Activated naive CD8-positive, alpha-beta T cell (primary cell): Measurements from ENCODE around the gene PRPF40B.

Experiments used
- H3K27ac Mint-ChIP-seq: one replicate; pipeline ENCODE4 v1.8.0; 2021; ENCODE audit warnings: mixed read lengths
- H3K27me3 Mint-ChIP-seq: one replicate; pipeline ENCODE4 v1.8.0; 2021; ENCODE audit warnings: mixed read lengths
- H3K36me3 Mint-ChIP-seq: one replicate; pipeline ENCODE4 v1.8.0; 2021; ENCODE audit warnings: mixed read lengths
- H3K4me1 Mint-ChIP-seq: one replicate; pipeline ENCODE4 v1.8.0; 2021; ENCODE audit warnings: low read depth, mixed read lengths
- H3K4me3 Mint-ChIP-seq: one replicate; pipeline ENCODE4 v1.8.0; 2021; ENCODE audit warnings: mild to moderate bottlenecking, mixed read lengths
- H3K9me3 Mint-ChIP-seq: one replicate; pipeline ENCODE4 v1.8.0; 2021; ENCODE audit warnings: low read depth, mixed read lengths

PRPF40B gene

DNA sequence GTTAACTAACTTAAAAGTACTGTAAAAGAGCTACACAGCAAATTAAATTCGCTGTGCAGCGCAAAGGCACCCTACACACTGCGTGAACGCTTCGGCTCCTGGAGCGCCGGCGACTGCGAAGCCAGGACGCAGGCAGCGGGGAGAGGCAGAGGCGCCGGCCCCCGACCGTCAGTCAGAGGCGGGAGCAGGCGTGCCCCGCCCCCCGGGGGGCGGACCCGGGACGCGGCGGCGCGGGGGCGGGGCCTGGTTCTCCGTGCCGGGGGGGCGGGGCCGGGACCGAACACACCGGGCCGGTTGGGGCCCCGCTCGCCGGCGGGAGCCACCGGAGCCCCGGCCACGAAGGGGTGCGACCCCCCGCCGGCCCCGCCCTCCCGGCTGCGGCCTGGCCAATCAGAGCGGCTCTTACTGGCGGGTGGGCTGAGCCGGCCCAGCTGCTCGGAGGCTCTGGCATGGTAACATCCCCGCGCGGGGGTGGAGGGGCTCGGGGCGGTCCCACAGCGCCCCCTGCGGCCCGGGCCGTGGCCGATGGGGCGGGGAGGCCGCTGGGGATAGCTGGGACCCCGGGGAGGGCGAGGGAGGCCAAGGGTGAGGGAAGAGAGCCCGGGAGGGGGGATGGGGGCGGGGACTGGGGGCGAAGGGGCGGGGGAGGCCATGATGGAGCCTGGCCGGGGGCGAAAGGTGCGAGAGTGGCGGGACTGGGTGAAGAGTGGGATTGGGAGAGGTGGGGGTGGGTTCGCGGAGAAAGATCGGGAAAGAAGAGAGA, at the start of gene PRPF40B:
Gene PRPF40B, plus strand, starts transcription at position 420 of the 763 bp plus-strand sequence. Its CDS starts 30 bp downstream, at position 450.
- Mint-ChIP-seq H3K27me3 (no peaks in the 10 kb centered on the region), H3K27ac (peak within 1 kb of the TSS; percentile 93), H3K9me3 (no peaks in the 10 kb centered on the region), H3K4me1 (peaks cover 21% of the 10 kb centered on the region), H3K36me3 (no peaks in the 10 kb centered on the region), H3K4me3 (peak within 1 kb of the TSS; percentile 89)

DNA sequence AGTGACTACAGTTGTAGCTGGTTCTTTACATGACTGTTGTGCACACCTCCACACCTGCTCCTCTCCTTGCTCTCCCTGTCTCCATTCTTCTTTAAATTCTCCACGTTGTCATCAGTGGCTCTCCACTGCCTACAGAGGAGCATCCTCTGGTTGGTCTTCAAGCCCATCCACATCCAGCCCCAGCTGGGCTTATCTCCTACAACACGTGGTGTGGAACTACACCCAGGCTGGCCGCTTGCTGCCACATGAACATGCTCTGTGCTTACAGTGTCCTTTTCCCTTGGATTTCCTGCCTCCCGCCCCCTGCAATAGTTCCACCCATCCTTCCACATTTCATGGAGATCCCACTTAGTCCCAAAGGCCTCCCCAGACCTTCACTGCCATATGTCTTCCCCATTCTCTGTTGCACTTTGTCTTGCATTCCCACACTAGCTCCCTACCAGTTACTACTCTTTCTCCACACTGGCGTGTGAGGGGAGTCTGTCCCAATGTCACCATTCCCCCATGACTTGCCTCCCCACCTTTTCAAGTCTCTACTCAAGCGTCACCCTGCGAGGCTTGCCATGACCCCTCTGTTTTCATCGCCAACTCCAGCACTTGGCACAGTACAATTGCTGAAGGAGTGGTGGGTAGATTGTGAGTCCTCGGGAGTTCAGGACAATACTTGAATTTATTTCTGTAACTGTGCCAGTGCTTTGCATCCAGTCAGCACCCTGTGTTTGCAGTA, 45.6 kb upstream of the PRPF40B start:
- Mint-ChIP-seq H3K36me3 (peaks cover 3% of the 10 kb centered on the region), H3K4me3 (no peak overlapping the region), H3K9me3 (no peaks in the 10 kb centered on the region), H3K27ac (no peak overlapping the region), H3K4me1 (peaks cover 7% of the 10 kb centered on the region), H3K27me3 (no peaks in the 10 kb centered on the region)

GRCh38 chr12:49578471-49579112, 44.8 kb upstream of the PRPF40B start:
- no peak overlapping the region for H3K27ac Mint-ChIP-seq
- H3K4me1 Mint-ChIP-seq = peaks cover 7% of the 10 kb centered on the region
- H3K9me3 Mint-ChIP-seq = no peaks in the 10 kb centered on the region
- H3K4me3 Mint-ChIP-seq = no peak overlapping the region
- H3K36me3 Mint-ChIP-seq = peaks cover 3% of the 10 kb centered on the region
- H3K27me3 Mint-ChIP-seq = no peaks in the 10 kb centered on the region

DNA sequence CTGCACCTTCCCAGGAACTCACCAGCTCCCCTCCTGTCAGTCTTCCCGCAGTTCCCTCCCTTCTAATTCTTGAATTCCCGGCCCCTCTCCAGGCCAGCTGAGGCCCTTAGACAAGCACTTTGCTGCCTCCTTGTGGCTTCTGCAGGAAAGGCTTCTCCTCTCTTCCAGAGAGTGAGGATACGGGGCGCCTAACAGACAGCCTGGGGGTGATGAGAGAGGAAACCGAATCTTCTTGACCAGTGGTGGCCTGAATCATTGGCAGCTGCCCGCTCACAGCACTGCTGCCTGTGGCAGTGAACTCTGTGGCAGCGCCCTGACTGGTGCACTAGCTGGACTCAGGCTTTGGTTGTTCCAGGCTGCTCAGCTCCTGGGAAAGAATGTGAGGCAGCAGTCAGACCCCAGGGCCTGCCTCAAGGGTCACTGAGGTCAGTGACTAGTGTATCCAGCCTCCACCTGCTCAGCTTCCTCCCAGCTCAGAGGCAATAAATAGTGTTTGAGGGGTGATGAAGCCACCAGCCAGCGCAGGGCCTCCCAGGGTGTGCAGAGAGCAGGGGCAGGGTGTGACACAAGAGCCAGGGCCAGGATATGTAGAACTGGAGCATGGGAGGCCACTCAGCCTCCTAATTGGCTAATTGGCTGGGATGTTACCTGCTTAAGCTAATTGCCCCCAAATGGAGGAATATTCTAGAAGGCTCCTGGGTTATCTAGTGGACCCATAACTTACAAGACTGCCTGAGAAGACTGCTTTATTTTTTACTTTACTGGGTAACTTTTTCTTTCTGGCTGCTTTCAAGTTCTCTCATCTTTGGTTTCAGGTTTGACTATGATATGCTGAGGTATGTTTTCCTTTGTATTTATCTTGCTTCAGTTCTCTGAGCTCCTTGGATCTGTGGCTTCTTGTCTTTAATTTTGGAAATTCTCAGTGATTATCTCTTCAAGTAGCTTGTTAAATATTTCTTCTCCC, 42.5 kb upstream of the PRPF40B start:
- no peaks in the 10 kb centered on the region for H3K9me3 Mint-ChIP-seq
- H3K36me3 Mint-ChIP-seq = peaks cover 3% of the 10 kb centered on the region
- no peak overlapping the region for H3K4me3 Mint-ChIP-seq
- H3K27ac Mint-ChIP-seq = no peak overlapping the region
- peaks cover 7% of the 10 kb centered on the region for H3K4me1 Mint-ChIP-seq
- no peaks in the 10 kb centered on the region for H3K27me3 Mint-ChIP-seq

DNA sequence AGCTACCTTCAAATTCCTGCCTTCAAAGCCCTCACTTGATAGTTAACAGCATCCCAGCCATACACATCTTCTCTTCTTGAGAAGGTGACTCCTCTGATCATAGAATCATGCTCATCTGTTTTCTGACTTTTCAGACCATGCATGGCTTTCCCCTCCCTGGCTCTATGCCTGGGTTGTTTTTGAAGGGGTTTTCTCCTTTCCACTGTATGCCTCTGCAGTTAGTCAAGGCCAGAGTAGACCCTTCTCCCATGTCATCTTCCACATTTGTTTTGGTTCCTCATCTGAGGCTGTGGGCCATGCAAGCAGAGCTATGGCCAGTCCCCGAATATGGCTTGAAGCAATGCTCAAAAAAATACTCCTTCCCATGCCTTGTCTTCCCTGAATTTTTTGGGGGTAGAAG, 41.2 kb upstream of the PRPF40B start:
- H3K4me3 Mint-ChIP-seq = no peak overlapping the region
- H3K36me3 Mint-ChIP-seq = peaks cover 3% of the 10 kb centered on the region

DNA sequence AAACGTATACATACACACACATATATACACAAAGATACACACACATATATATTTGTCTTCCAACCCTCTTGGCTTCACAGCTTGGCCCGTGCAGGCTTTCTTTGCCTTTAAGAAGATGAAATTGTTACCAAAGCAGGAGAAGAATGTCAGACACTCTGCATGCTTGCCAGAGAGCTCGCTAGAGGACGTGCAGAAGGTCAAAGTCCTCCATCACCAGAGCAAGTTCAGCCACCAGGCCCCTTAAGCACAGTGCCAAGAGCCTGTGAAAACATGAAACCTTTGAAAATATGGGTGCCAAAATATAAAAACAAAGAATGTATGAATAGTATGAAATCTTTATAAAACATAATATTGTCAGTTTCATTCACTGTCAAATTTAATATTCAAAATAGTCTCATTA, 40.5 kb upstream of the PRPF40B start:
- H3K9me3 Mint-ChIP-seq = no peaks in the 10 kb centered on the region
- peaks cover 7% of the 10 kb centered on the region for H3K4me1 Mint-ChIP-seq
- no peak overlapping the region for H3K27ac Mint-ChIP-seq
- H3K27me3 Mint-ChIP-seq = no peaks in the 10 kb centered on the region
- H3K36me3 Mint-ChIP-seq = peaks cover 4% of the 10 kb centered on the region
- H3K4me3 Mint-ChIP-seq = no peak overlapping the region

More for the DNA sequence above, 41.2 kb upstream of the PRPF40B start:
- Mint-ChIP-seq H3K27ac (no peak overlapping the region), H3K4me1 (peaks cover 7% of the 10 kb centered on the region), H3K27me3 (no peaks in the 10 kb centered on the region), H3K9me3 (no peaks in the 10 kb centered on the region)

GRCh38 chr12:49583366-49584094, 39.8 kb upstream of the PRPF40B start:
- Mint-ChIP-seq H3K27me3 (no peaks in the 10 kb centered on the region), H3K9me3 (no peaks in the 10 kb centered on the region), H3K4me3 (no peak overlapping the region), H3K27ac (no peak overlapping the region), H3K4me1 (peaks cover 7% of the 10 kb centered on the region), H3K36me3 (peaks cover 6% of the 10 kb centered on the region)

DNA sequence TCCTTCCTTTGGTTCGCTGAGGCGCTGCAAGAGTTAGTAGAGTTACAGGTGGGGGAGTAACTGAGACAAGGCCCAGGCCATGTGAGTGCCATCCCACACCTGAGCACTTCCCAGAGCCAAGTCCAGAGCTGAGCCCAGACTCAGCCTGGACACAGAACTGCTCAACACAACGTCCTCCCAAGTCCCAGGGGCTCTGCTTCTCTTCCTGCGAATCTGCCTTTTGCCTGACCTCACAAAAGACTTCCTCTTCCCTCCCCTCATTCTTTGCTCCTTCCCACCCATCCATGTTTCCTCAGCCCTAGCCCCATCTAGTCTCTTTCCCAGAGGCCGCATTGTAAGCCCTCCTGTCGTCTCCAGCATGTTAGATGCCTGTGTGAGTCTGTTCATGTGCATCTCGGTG, 38.8 kb upstream of the PRPF40B start:
- H3K9me3 Mint-ChIP-seq = no peaks in the 10 kb centered on the region
- H3K36me3 Mint-ChIP-seq = peaks cover 6% of the 10 kb centered on the region
- H3K4me1 Mint-ChIP-seq = peaks cover 7% of the 10 kb centered on the region
- H3K27me3 Mint-ChIP-seq = no peaks in the 10 kb centered on the region
- no peak overlapping the region for H3K4me3 Mint-ChIP-seq
- no peak overlapping the region for H3K27ac Mint-ChIP-seq

DNA sequence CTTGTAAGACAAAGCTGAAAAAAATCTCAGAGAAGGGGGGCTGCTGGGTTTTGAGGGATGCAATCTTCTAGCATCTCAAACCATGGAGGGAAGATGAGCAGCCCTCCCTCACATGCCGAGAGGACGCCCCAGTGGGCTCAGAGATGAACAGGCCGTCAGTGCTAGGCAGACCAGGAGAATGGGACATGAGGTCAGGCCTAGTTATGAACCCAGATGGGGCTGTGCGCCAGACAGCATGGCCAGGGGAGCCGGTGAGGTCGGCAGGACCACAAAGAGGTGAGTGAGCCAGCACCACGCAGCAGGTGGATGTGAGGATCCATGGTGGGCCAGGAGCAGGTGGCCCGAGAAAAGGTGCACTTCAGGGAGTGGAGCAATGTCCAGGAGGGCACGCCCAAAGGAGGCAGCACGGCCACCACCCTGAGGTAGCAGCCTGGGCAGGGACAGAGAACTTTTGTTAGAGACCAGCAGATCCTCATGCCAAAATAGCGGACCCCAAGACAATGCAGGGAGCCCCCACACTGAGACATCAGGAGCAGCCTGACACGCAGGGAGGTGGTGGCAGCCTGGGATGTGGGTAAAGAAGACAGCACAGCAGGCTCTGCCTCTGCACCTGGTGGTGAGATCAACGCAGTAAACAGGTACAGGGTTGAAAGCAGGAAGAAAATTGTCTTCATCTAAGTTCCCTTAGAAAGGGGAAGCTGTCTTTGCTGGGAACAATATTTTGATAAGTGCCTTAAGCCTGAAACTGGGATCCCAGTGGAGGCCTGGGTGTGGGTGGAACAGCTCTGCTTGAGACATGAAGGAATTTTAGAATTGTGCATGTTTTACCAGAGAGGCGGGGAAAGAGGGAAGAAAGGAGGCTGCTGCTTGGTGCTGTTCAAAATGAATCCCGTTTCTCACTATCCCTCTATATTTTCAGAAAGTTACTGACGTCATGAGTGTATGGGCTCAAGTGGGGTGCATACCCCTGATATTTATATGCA, 37.6 kb upstream of the PRPF40B start:
- Mint-ChIP-seq H3K36me3 (peaks cover 13% of the 10 kb centered on the region), H3K9me3 (peaks cover 3% of the 10 kb centered on the region), H3K27me3 (no peaks in the 10 kb centered on the region), H3K27ac (no peak overlapping the region), H3K4me1 (peaks cover 5% of the 10 kb centered on the region), H3K4me3 (no peak overlapping the region)

- H3K4me1 Mint-ChIP-seq = no peaks in the 10 kb centered on the region
- H3K27me3 Mint-ChIP-seq = no peaks in the 10 kb centered on the region
- H3K36me3 Mint-ChIP-seq = peaks cover 18% of the 10 kb centered on the region
- H3K9me3 Mint-ChIP-seq = peaks cover 3% of the 10 kb centered on the region
- no peak overlapping the region for H3K27ac Mint-ChIP-seq
- H3K4me3 Mint-ChIP-seq = no peak overlapping the region
Measured at GRCh38 chr12:49587174-49587908, 36.0 kb upstream of the PRPF40B start.

- H3K36me3 Mint-ChIP-seq = peaks cover 20% of the 10 kb centered on the region
- no peaks in the 10 kb centered on the region for H3K4me1 Mint-ChIP-seq
- no peak overlapping the region for H3K27ac Mint-ChIP-seq
- H3K27me3 Mint-ChIP-seq = no peaks in the 10 kb centered on the region
- no peak overlapping the region for H3K4me3 Mint-ChIP-seq
- peaks cover 3% of the 10 kb centered on the region for H3K9me3 Mint-ChIP-seq
Measured at GRCh38 chr12:49588281-49588680, 35.1 kb upstream of the PRPF40B start.

DNA sequence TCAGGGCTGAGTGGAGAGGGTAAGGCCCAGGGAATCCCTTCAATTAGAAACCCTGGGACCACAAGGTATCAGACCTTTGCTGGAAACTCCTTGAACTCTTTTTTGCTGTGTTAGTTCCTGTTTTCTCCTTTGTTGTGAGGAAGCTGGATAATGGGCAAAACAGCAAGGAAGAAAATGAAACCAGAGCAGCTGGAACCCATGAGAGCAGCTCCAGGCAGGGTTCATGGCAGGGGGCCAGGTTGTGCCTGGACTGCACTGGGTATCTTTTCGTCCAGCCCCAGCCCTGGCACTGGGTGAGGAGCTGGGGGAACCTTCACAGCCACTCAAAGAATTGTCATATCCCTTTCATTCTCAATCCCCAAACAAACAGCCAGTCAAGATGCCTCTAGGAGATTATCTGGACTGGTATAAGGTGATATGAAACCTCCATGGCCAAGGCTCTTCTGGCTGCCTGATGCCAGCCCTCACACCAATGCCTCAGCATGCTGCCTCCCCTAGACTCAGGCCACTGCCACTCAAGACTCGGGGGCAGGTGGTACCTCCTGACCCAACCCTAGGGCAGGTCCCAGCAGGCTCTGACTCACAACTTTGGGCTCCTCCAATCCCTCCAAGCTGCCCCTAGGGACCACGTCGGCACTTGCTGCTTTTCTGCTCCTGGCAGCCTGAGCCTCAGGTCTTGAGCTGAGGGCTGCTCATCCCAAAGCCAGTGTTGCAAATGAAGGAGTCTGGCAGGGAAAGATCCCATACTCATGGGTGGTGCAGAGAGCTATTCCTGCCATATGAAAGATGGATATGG, 34.4 kb upstream of the PRPF40B start:
- H3K9me3 Mint-ChIP-seq = peaks cover 3% of the 10 kb centered on the region
- no peaks in the 10 kb centered on the region for H3K4me1 Mint-ChIP-seq
- H3K27ac Mint-ChIP-seq = no peak overlapping the region
- H3K27me3 Mint-ChIP-seq = no peaks in the 10 kb centered on the region
- no peak overlapping the region for H3K4me3 Mint-ChIP-seq
- H3K36me3 Mint-ChIP-seq = peaks cover 18% of the 10 kb centered on the region
